ENCODE measurements around the gene TPK1.
A peak's percentile ranks its signal among the peaks of the same experiment; 100 is the strongest.

TPK1 gene

DNA sequence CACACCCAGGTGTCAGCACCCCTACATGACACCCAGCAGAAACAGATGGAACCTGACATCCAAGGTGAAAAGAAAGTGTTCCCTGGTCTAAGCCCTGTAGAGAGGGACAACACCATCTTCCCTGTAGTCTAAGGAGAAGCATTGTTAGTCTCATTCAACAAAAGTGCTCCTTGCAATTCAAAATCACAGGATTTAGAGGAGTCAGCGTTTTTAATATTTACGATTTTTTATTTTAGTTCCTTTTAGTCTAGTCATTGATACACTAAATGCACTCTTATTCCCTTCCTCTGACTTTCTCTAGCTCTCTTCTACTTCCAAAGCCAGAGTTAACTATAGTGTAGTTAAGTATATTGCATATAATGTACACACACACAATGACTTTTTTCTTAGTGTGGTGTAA lies 163.0 kb downstream of the TPK1 start:
- Histone ChIP-seq H3K4me1 (ENCODE audit: insufficient read depth, low read length, severe bottlenecking) (no peaks in the 10 kb centered on the region), H4K20me1 (ENCODE audit: insufficient read depth, low read length) (no peaks in the 10 kb centered on the region), H3K79me2 (ENCODE audit: insufficient read depth, low read length) (no peaks in the 10 kb centered on the region), H3K4me3 (ENCODE audit: low read depth, low read length, poor library complexity, severe bottlenecking) (no peak overlapping the region), H3K36me3 (ENCODE audit: insufficient read depth, low read length) (no peaks in the 10 kb centered on the region), H3K9me3 (ENCODE audit: low read length) (no peaks in the 10 kb centered on the region), H3K9me2 (ENCODE audit: low read depth, low read length) (no peaks in the 10 kb centered on the region), H3K27ac (ENCODE audit: low read depth, low read length, poor library complexity, severe bottlenecking) (no peak overlapping the region), H2AFZ (ENCODE audit: low read length) (no peak overlapping the region), H3F3A (ENCODE audit: insufficient read depth, low read length) (no peaks in the 10 kb centered on the region), H3K4me2 (ENCODE audit: low read length) (no peak overlapping the region), H3K27me3 (ENCODE audit: insufficient read depth, low read length) (no peaks in the 10 kb centered on the region), H3K9ac (ENCODE audit: low read length) (no peak overlapping the region)
- TF ChIP-seq, protein P1, sequence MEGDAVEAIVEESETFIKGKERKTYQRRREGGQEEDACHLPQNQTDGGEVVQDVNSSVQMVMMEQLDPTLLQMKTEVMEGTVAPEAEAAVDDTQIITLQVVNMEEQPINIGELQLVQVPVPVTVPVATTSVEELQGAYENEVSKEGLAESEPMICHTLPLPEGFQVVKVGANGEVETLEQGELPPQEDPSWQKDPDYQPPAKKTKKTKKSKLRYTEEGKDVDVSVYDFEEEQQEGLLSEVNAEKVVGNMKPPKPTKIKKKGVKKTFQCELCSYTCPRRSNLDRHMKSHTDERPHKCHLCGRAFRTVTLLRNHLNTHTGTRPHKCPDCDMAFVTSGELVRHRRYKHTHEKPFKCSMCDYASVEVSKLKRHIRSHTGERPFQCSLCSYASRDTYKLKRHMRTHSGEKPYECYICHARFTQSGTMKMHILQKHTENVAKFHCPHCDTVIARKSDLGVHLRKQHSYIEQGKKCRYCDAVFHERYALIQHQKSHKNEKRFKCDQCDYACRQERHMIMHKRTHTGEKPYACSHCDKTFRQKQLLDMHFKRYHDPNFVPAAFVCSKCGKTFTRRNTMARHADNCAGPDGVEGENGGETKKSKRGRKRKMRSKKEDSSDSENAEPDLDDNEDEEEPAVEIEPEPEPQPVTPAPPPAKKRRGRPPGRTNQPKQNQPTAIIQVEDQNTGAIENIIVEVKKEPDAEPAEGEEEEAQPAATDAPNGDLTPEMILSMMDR (IDR thresholded peaks at IDR 0.05; ENCODE audit: low read length) = no peak
- TF ChIP-seq EZH2 (IDR thresholded peaks at IDR 0.05; ENCODE audit: borderline replicate concordance, low read length) = no peak

DNA sequence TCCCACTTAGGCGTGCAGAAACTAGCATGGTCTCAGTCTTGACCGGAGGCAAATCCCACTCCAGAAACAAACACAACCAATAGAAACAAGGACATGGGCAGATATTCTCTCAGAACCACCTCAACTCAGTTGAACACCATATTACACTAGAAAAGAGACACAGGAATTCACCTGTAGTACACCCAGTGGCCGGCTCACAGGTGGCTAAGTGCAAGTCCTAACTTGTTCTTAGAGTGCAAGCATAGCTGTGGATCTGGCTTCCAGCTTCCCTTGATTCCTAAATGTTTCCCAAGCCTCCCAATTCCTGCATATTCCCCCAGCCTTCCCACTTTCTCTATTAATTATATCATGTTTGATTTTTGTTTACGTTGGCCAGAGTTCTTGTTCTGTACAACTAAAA lies 164.4 kb downstream of the TPK1 start:
- TF ChIP-seq, protein P1 (IDR thresholded peaks at IDR 0.05; ENCODE audit: low read length) = no peak
- no peak for TF ChIP-seq EZH2 (IDR thresholded peaks at IDR 0.05; ENCODE audit: borderline replicate concordance, low read length)
- Histone ChIP-seq H3K36me3 (ENCODE audit: insufficient read depth, low read length) (no peaks in the 10 kb centered on the region), H3K9me2 (ENCODE audit: low read depth, low read length) (no peaks in the 10 kb centered on the region), H3K27ac (ENCODE audit: low read depth, low read length, poor library complexity, severe bottlenecking) (no peak overlapping the region), H3K9me3 (ENCODE audit: low read length) (no peaks in the 10 kb centered on the region), H3K4me1 (ENCODE audit: insufficient read depth, low read length, severe bottlenecking) (no peaks in the 10 kb centered on the region), H2AFZ (ENCODE audit: low read length) (no peak overlapping the region), H4K20me1 (ENCODE audit: insufficient read depth, low read length) (no peaks in the 10 kb centered on the region), H3K79me2 (ENCODE audit: insufficient read depth, low read length) (no peaks in the 10 kb centered on the region), H3K4me3 (ENCODE audit: low read depth, low read length, poor library complexity, severe bottlenecking) (no peak overlapping the region), H3K27me3 (ENCODE audit: insufficient read depth, low read length) (no peaks in the 10 kb centered on the region), H3K4me2 (ENCODE audit: low read length) (no peak overlapping the region), H3F3A (ENCODE audit: insufficient read depth, low read length) (no peaks in the 10 kb centered on the region), H3K9ac (ENCODE audit: low read length) (no peak overlapping the region)

DNA sequence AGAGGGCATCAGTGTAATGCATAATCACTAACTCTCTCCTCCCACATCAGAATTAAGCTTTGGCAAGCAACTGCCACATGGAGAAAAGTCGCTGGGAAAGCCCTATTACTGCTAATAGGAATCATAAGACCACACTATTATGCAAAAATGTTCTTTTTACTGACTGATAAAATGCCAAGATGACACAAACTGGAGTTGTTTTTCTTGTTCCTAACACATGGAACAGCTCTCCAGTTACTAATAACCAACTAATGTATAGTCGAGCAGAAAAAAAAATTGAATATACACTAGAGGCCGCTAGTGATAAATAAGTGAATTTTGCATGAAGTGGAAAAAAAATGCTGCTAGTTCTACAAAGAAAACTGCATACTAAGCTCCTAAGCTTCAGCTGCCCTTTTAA lies 165.6 kb downstream of the TPK1 start:
- Histone ChIP-seq H3K36me3 (ENCODE audit: insufficient read depth, low read length) (no peaks in the 10 kb centered on the region), H3F3A (ENCODE audit: insufficient read depth, low read length) (no peaks in the 10 kb centered on the region), H3K9me3 (ENCODE audit: low read length) (no peaks in the 10 kb centered on the region), H3K79me2 (ENCODE audit: insufficient read depth, low read length) (no peaks in the 10 kb centered on the region), H3K9me2 (ENCODE audit: low read depth, low read length) (no peaks in the 10 kb centered on the region), H3K4me1 (ENCODE audit: insufficient read depth, low read length, severe bottlenecking) (no peaks in the 10 kb centered on the region), H3K9ac (ENCODE audit: low read length) (no peak overlapping the region), H3K27me3 (ENCODE audit: insufficient read depth, low read length) (no peaks in the 10 kb centered on the region), H3K4me2 (ENCODE audit: low read length) (no peak overlapping the region), H3K4me3 (ENCODE audit: low read depth, low read length, poor library complexity, severe bottlenecking) (no peak overlapping the region), H2AFZ (ENCODE audit: low read length) (no peak overlapping the region), H3K27ac (ENCODE audit: low read depth, low read length, poor library complexity, severe bottlenecking) (no peak overlapping the region), H4K20me1 (ENCODE audit: insufficient read depth, low read length) (no peaks in the 10 kb centered on the region)
- TF ChIP-seq, protein P1 (IDR thresholded peaks at IDR 0.05; ENCODE audit: low read length) = peak; percentile 28; the same call in 1 of the 2 replicates
- no peak for TF ChIP-seq EZH2 (IDR thresholded peaks at IDR 0.05; ENCODE audit: borderline replicate concordance, low read length)

Measured in OCI-LY1 (cell line).